HUDEP-2 (cell line): ENCODE data around the gene TMEM114.
"Not testable (repeated sequence)": the region's sequence is repeated elsewhere in the genome, so short reads cannot be mapped to it uniquely, and the experiment has no call there.

Source experiments
- DNase-seq, 76 experiments: peaks; one replicate each; lab custom pipeline; 2025; ENCODE audit not compliant: unreplicated experiment in 76 of 76; lab: John Stamatoyannopoulos, UW

TMEM114 gene

DNA sequence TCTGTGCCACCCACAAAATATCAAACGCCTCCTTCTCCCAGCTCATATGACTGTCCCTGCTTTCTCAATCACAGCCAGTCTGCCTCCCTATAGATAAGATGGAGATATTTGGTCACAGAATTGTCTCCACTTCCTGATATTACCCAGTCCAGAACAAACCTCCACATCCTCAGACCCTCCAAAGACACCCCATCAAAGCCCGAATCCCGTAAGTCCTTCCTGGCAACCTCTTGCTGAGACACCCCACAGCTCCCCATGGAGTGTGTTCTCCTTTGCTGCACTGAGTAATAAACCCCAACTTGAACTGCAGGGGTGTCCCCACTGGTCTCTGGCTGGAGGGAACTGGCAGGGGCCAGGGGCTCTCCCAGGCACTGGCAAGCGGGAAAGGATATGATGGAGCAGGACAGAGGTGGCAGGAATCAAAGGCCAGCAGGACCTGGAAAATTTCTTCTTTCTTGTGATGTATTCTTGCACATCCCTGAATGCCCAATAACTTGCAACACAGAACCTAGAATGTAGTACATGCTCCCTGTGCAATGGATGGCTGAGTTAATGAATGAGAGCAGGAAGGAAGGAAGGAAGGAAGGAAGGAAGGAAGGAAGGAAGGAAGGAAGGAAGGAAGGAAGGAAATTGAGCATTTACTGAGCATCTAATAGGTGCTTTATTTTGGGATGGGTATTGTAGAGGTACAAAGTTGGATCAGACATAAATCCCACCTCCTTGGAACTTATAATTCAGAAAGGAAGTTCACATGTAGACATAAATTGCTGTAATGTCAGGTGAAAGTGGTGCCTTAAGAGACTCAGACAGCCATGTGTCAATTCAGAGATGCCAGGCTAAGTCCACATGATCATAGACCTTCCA lies 13.9 kb downstream of the TMEM114 start:
- DNase-seq: no peak

DNA sequence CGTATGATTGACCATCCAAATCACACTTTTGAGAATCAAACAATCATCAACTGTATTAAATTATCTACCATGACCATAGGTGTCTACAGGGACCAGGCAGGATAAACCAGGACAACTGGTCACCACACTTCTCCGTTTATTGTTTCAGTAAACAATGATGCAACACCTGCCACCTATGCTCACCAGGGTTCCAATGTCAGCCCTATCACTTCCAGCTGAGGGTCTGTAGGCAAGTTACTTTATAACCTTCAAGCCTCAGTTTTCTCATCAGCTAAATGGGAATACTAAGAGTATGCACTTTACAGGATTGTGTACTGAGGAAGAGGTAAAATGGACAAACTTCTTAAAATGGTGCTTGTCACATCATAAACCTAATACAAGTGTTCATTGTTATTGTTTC lies 14.9 kb downstream of the TMEM114 start:
- DNase-seq: no peak

DNA sequence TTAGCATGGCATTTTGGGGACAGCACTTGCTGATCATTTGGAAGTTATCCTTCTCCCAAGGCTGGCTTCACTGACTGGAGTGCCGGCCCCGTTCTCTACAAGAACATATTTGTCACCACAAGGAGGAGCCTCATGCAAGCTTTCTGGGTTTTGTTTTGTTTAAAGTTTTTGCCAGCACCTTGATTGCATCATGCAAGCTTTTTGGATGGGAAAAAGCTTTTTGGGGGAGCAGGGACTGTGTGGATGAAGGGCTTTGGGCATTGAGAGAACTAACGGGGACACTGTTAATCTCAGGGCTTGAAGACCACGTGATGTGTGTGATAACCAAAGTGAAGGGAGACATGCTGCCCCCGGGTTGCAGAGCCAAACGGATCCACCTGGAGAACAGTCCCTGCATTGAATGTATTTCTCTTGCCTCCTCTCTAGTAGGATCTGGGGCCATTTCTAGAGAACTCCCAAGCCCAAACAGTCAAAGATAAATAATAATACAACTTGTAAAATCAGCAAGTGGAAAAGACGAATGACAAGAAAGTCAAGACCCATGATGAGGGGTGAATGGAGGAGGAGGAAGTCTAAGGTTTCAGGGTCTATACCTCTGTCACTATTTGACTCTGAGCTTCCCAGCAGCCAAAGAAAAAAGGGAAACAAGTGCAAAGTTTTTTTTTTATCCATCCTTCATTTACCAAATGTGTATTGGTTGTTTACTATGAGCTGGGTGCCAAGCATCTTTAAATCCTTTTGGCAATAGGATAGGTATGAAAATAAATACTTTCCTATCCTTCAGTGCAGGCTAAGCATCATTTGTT lies 17.2 kb downstream of the TMEM114 start:
- peak in 16 of 76 experiments; percentile 1 to 39 (median 11) for DNase-seq

DNA sequence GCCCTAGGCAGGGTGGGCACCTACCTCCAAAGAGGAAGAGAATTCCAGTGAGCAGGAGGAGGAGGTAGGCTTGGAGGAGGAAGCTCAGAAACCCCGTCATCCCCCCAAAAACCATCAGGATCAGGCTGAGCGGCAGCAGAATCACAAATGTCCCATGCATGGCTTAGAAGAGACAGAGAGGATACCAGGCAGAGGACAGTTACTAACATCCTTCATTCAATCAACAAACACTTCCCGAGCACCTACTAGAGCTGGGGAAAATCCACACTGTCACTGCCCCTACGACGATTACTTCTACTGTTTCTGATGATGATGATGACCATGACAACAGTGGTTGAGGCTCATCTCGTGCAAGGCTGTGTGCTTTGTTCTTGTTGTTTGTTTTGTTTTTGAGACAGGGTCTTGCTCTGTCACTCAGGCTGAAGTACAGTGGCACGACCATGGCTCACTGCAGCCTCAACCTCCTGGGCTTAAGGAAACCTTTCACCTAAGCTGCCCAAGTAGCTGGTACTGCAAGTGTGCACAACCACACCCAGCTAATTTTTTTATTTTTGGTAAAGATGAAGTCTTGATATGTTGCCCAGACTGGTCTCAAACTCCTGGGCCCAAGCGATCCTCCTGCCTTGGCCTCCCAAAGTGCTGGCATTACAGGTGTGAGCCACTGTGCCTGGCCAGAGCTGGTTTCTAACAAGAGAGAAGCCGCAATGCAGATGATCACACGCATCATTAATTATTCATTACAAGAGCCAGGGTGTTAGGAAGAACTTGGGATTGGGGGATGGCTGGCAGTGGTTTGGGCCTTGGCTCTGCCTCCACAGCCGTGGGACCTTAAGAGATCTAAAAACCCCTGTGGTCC lies 18.0 kb downstream of the TMEM114 start:
- DNase-seq: no peak

DNA sequence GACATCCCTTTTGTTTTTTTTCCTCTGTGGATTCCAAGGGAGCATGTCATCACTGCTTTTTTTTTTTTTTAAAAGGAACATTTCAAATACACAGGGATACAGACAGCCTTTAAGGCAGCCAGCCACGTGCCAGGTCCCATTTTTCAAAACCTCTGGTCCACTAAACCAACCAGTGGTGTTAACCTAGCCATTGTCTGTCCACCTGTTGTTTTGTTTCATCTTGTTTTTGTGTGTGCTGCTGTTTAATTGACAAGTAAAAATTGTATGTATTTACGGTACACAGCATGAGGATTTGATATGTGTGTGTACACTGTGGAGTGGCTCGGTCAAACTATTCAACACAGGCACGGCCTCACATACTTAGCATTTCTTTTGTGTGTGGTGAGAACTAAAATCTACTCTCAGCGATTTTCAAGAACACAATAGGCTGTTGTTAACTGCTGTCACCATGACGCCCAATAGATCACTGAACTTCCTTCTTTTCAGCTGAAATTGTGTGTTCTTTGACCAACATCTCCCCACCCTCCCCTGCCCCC lies 19.2 kb downstream of the TMEM114 start:
- no peak for DNase-seq

DNA sequence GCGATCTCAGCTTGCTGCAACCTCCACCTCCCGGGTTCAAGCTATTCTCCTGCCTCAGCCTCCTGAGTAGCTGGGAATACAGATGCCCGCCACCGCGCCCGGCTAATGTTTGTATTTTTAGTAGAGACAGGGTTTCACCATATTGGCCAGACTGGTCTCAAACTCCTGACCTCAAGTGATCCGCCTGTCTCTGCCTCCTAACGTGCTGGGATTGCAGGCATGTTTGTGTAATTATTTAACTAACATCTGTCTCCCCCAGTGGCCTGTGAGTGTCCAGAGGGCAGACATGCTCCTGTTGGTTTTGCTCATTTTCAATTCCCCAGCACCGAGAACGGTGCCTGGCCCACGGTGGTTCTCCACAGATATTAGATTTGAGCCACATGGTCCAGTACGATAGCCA lies 19.9 kb downstream of the TMEM114 start:
- not testable (repeated sequence) for DNase-seq

DNA sequence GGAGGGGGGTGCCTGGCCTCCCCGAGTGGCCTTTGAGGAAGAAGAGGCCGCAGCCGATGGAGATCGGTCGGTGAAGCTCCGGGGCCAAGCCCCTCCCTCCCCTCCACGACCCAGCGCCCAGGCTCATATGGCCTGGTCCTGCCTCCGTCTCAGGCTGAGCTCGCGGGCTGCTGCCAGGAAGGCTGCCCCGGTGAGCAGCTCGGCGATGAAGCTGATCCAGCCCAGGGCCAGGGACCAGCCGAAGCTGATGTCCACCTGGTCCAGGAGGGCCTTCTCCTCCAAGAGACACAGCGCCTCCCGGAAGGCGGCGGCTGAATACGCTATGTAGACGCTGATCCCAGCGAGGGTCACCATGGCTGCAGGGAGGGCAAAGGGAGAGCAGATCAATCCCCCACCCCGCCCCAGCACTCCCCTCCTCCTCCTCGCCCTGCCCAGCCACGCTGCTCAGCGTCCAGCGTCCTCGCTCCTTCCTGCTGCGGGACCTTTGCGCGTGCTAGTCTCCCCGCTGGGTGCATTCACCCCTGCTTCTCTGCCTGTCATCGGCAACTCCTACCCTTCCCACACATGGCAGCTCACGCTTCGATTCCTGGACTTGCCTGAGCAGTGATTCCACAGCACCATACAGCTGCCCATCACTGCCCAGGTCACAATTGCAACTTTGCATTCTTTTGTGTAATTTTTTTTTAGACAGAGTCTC lies 20.5 kb downstream of the TMEM114 start:
- no peak for DNase-seq

DNA sequence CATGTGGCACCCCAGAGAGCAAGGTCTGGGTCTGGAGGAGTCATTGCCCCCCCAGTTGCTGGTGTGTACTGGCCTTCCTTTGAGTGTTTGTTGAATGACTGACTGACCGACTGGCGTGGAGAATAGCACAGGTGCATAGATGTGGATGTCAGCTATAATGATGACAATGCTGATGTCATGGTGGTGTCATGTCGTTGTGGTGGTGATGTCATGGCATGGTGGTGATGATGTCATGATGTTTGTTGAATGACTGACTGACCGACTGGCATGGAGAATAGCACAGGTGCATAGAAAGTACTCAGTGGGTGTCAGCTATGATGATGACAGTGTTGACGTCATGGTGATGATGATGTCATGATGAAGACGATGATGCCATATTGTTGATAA lies 22.1 kb downstream of the TMEM114 start:
- no peak for DNase-seq

DNA sequence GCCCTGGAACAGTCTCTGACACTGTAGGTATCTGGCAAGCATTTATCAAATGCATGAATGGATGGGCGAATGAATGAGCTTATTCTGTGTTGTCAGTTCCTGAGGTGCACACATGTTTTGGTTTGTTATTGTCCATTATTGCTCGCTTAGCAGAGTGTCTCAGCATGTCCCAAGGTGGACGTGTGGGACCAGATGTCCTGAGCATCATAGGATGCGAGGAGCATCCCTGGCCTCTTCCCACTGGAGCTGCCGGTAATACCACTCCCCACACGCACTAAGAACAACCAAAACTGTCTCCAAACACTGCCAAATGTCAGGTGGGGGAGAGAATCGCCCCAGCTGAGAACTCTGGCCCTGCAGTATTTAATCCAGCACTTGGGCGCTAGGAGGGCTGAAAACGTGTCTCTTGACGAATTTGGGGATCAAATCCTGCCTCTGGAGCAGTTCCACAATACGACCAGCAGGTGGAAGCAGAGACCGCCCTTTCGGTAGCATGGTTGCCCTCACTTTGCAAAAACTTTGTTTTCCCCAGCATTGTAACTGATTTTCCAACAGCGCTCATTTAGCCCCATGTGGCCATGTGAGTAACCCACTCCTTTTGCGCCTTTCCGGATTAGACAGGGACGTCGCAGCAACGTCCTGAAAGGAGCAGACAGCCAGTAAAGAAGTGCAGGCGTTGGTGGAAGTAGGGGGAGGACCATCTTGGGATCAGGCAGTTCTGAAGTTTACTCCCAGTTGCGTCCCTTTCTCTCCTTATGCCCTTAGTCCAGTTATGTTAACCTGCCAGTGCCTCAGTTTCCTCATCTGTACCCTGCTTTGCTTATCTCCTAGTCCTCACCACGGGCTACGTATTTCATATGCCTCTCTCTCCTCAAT lies 22.7 kb downstream of the TMEM114 start:
- peak in 72 of 76 experiments; percentile 6 to 86 (median 66) for DNase-seq

DNA sequence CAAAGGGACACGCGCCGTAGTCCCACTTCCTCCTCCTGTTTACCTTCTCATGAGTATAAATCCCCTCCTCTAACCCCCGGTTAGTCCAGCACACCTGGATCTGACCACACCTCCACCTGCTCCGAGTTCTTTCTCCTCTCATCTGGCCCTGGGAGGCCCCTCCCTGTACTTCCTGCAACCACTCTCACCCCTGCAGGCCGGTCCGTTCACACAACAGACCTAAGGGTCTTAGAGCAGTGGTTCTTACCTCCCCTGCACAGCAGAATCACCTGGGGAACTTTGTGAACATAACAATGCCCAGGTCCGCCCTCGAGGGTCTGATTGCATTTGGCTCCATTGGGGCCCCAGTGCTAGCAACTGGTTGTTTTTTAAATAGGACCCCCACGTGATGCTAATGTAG lies 24.8 kb downstream of the TMEM114 start:
- no peak for DNase-seq

DNA sequence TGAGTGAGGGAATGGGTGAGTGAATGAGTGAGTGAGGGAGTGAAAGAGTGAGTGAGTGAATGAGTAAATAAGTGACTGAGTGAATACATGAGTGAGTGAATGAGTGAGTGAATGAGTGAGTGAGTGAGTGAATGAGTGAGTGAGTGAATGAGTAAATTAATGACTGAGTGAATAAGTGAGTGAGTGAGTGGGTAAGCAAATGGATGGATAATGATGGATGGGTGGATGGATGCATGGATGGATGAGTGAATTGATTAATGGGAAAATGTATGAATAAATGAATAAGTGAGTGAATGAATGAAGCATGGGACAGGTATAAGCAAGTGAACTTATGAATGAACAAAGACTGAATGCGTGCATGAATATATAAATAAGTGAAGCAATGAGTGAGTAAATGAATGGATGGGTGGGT lies 25.4 kb downstream of the TMEM114 start:
- no peak for DNase-seq

DNA sequence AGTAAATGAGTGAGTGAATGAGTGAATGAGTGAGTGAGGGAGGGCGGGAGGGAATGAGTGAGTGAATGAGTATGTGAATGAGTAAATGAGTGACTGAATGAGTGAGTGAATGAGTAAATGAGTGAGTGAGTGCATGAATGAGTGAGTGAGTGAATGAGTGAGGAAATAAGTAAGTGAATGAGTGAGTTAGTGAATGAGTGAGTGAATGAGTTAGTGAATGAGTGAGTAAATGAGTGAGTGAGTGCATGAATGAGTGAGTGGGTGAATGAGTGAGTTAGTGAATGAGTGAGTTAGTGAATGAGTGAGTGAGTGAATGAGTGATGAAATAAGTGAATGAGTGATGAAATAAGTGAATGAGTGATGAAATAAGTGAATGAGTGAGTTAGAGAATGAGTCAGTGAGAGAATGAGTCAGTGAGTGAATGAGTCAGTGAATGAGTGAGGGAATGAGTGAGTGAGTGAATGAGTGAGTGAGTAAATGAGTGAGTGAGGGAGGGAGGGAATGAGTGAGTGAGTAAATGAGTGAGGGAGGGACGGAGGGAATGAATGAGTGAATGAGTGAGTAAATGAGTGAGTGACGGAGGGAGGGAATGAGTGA lies 26.3 kb downstream of the TMEM114 start:
- DNase-seq: not testable (repeated sequence)

DNA sequence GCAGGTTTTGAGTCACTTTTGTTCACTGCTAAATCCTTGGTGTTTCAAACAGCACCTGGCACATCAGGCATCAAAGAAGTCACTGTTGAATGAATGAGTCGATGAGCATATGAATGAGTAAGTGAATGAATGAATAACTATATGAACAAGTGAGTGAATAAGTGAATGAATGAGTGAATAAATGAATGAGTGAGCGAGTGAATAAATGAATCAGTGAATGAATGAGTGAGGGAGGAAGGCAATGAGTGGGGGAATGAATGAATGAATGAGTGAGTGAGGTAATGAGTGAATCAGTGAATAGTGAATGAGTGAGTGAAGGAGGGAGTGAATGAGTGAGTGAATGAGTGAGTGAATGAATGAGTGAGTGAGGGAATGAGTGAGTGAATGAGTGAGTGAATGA lies 28.8 kb downstream of the TMEM114 start:
- no peak for DNase-seq

DNA sequence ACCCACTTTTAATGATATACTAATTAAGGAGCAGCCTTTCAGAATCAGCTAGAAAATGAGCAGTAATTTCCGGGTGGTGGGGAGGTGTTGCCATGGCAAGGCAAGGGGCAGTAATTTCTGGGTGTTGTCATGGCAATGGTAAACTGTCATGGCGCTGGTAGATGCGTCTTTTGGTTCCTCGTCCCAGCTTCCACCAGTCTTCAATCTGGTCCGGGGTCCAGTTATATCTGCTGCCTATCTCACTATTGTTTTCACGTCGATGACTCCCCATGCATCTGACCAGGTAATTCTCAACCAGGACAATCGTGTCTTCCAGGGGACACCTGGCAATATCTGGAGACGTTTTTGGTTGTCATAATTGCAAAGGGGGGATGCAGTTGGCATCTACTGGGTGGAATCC lies 34.9 kb downstream of the TMEM114 start:
- no peak for DNase-seq

DNA sequence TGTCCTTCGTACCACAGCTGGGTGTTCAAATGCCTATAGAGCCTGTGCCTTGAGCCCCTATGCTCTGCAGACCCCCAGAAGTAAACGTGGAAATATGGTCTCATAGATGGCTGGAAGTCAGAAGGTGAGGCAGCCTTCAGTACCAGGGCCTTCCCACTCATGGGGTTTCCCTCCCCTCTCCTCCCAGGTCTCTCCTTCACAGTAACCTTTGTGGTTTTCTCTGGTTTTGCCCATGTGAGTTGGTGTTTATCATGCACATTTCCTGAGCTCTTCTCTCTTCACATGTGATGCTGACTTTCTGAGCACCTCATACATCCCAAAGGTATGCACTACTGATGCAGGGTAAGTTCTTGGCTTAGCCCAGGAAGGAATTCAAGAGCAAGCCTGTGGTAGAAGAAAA lies 35.4 kb downstream of the TMEM114 start:
- no peak for DNase-seq

DNA sequence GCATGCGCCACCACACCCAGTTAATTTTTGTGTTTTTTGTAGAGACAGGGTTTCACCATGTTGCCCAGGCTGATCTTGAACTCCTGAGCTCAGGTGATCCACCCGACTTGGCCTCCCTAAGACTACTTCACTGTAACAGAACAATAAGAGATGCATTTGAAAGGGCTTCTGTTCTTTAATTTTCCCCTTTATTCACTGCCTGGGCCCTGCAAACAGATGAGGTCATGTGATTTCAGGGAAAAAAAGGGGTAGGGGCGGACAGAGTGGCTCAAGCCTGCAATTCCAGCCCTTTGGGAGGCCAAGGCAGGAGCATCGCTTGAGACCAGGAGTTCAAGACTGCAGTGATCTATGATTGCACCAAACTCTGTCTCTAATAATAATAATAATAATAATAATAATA lies 36.3 kb downstream of the TMEM114 start:
- no peak for DNase-seq

DNA sequence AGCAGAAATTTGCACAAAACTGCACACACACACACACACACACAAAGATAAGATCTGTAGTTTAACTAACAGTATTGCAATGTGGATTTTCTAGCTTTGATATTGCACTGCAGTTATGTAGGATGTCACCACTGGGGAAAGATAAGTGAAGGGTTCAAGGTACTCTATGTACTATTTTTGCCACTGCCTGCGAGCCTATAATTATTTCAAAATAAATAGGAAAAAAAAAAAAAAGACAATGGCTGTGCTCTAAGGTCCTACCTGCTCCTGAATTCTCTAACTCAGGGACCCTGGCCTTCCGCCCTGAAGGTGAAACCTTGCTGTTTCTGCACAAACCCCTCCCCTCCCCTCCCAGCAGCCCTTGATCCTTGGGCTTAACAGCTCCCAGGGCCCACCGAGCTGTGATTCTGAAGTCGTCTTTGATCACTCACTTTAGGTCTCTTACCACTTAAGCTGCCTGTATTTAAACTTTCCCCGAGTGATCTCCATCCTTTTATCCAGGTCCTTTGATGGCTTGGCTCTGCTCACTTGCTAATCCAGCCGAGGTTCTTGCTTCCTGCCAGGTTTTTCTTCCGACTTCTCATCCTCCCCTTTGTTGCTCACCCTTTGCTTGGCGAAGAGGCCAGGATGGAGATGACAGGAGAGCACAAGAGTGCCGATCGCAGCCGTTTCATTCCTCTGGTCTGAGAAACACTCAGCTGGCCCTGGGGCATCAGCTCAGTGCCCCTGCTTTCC lies 37.7 kb downstream of the TMEM114 start:
- no peak for DNase-seq
